PC-9 (cell line): ENCODE results near the gene SEMA3B.

Source experiments
- EZH2 ChIP-seq: fragments of 200-600 bp; sonication (generic); IDR thresholded peaks from 2 replicates; pipeline ENCODE4 v1.8.0; 2017; ENCODE audit warnings: antibody characterized with exemption, low read depth
- TF ChIP-seq, protein P1 (sequence below): fragments of 200-600 bp; sonication (generic); conservative IDR thresholded peaks from 2 replicates; pipeline ENCODE4 v1.6.1; 2017; ENCODE audit warnings: mixed run types, antibody characterized with exemption, mild to moderate bottlenecking, moderate library complexity

DNA sequence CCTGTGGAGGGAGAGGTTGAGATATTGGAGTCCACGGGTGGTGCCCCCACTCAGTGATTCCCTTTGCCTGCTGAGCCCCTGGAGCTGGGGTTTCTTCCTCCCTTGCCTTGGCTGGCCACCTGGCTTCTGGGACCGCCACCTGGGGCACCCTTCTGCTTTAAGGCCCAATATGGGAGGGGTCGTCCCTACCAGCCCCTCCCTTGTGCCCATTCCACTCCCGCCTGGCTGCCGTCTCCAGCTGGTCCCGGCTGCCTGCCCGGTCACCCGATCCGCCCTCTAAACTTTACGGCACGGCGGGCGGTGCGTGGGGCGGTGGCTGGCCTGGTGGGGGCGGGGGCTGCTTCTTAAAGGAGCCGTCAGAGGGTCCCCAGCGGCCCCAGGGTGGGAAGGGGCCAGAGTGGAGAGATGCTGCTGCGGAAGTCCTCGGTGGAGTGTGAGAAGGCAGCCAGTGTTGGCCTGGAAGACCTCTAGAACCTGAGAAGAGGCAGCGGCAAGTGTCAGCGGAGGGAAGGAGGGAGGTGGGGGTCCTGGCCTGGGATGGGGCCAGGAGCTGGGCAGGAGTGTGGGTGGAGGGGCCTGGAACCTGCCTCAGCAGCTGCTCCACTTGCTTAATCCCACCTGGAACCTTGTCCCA, 1.6 kb upstream of the SEMA3B start:
- TF ChIP-seq, protein P1, sequence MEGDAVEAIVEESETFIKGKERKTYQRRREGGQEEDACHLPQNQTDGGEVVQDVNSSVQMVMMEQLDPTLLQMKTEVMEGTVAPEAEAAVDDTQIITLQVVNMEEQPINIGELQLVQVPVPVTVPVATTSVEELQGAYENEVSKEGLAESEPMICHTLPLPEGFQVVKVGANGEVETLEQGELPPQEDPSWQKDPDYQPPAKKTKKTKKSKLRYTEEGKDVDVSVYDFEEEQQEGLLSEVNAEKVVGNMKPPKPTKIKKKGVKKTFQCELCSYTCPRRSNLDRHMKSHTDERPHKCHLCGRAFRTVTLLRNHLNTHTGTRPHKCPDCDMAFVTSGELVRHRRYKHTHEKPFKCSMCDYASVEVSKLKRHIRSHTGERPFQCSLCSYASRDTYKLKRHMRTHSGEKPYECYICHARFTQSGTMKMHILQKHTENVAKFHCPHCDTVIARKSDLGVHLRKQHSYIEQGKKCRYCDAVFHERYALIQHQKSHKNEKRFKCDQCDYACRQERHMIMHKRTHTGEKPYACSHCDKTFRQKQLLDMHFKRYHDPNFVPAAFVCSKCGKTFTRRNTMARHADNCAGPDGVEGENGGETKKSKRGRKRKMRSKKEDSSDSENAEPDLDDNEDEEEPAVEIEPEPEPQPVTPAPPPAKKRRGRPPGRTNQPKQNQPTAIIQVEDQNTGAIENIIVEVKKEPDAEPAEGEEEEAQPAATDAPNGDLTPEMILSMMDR, result no peak
- no peak for TF ChIP-seq EZH2
